ENCODE measurements around the gene PAK6. TPM values are rescaled to one million over a fixed set of nuclear protein-coding genes. Genes with fewer than 3 reads are reported as not detected.

Gene PAK6
- total and polyA plus RNA-seq, 9 of the 15 experiments (the other 6 are each of a cell fraction or from before 2014, with no cell fraction given), result 0.03 to 0.74 (median 0.16) TPM; not detected in 2

GRCh38 chr15:40306908-40307307 is 68.0 kb downstream of the PAK6 start:
- Histone ChIP-seq H3K4me1 (replicated peaks in 1 of 2; ENCODE audit: control insufficient read depth in 2 of 2, insufficient read depth in 2 of 2, low read length in 2 of 2) (peaks cover 27 to 42% of the 10 kb centered on the region in 2 experiments), H3K27me3 (ENCODE audit: control insufficient read depth in 2 of 2, insufficient read depth in 2 of 2, low read length in 2 of 2) (peaks cover 0 to 8% of the 10 kb centered on the region in 2 experiments; a peak in 2 of 5 replicates), H3K9me3 (replicated peaks; ENCODE audit: control insufficient read depth, insufficient read depth, low read depth, low read length) (no peaks in the 10 kb centered on the region), H3K9me1 (ENCODE audit: control insufficient read depth, insufficient read depth, low read length) (no peaks in the 10 kb centered on the region), H4K20me1 (replicated peaks; ENCODE audit: control insufficient read depth, insufficient read depth, low read length) (no peaks in the 10 kb centered on the region), H3K36me3 (ENCODE audit: control insufficient read depth, insufficient read depth, low read length) (no peaks in the 10 kb centered on the region), H3K27ac (ENCODE audit: extremely low read depth, low read depth, low read length) (no peak overlapping the region), H3K79me2 (ENCODE audit: control insufficient read depth, insufficient read depth, low read length) (no peaks in the 10 kb centered on the region), H3K9ac (ENCODE audit: insufficient read depth in 1 of 2, low read depth in 2 of 2, low read length in 2 of 2) (peak overlapping the region in 1 of 2 experiments; percentile 40; a peak in 1 of 4 replicates), H3K4me3 (no peak overlapping the region), H2AFZ (ENCODE audit: low read depth, low read length) (peak overlapping the region; percentile 20; the same call in 1 of the 2 replicates), H3K4me2 (ENCODE audit: insufficient read depth, low read length) (no peak overlapping the region)
- intact Hi-C loops (cut with micrococcal nuclease) (no loop called here), in situ Hi-C loops (cut with MboI) (no loop called here)
- TF ChIP-seq NCOA4 (IDR thresholded peaks at IDR 0.05; ENCODE audit: partially characterized antibody), result no peak
- no peak for TF ChIP-seq NR4A1 (CRISPR knock-in tag; IDR thresholded peaks at IDR 0.05)
- no peak for TF ChIP-seq NR4A1 (tag; IDR thresholded peaks at IDR 0.05)
- no peak for TF ChIP-seq E2F1 (CRISPR knock-in tag; IDR thresholded peaks at IDR 0.05)
- no peak for TF ChIP-seq FOXO4 (CRISPR knock-in tag; IDR thresholded peaks at IDR 0.05)
- TF ChIP-seq SRSF9 (IDR thresholded peaks at IDR 0.05; ENCODE audit: borderline replicate concordance, low read depth, low read length), result no peak
- TF ChIP-seq DIDO1 (tag; IDR thresholded peaks at IDR 0.05; ENCODE audit: low read depth), result no peak
- no peak for TF ChIP-seq MEIS2 (IDR thresholded peaks at IDR 0.05; ENCODE audit: partially characterized antibody)
- TF ChIP-seq ZNF586 (CRISPR knock-in tag; conservative IDR thresholded peaks at IDR 0.05), result no peak
- TF ChIP-seq, protein P1, sequence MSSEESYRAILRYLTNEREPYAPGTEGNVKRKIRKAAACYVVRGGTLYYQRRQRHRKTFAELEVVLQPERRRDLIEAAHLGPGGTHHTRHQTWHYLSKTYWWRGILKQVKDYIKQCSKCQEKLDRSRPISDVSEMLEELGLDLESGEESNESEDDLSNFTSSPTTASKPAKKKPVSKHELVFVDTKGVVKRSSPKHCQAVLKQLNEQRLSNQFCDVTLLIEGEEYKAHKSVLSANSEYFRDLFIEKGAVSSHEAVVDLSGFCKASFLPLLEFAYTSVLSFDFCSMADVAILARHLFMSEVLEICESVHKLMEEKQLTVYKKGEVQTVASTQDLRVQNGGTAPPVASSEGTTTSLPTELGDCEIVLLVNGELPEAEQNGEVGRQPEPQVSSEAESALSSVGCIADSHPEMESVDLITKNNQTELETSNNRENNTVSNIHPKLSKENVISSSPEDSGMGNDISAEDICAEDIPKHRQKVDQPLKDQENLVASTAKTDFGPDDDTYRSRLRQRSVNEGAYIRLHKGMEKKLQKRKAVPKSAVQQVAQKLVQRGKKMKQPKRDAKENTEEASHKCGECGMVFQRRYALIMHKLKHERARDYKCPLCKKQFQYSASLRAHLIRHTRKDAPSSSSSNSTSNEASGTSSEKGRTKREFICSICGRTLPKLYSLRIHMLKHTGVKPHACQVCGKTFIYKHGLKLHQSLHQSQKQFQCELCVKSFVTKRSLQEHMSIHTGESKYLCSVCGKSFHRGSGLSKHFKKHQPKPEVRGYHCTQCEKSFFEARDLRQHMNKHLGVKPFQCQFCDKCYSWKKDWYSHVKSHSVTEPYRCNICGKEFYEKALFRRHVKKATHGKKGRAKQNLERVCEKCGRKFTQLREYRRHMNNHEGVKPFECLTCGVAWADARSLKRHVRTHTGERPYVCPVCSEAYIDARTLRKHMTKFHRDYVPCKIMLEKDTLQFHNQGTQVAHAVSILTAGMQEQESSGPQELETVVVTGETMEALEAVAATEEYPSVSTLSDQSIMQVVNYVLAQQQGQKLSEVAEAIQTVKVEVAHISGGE (CRISPR knock-in tag; IDR thresholded peaks at IDR 0.05), result no peak
- no peak for TF ChIP-seq ZNF280B (CRISPR knock-in tag; IDR thresholded peaks at IDR 0.05)
- DNase-seq (ENCODE audit: extremely low read depth in 1 of 4, low spot score in 3 of 4) (no peak), FAIRE-seq (no peak), ATAC-seq (no peak)
- POLR2A ChIA-PET, result interaction anchor here (0.6 to 1.8 kb wide), 3 partner anchors 26 to 525 kb away, joined by 3 to 4 read pairs (median 4); no protein-coding TSS in a partner anchor
- 54% methylated on average over 7 of the region's 7 CpGs for WGBS (ENCODE audit: insufficient coverage, low coverage, missing lambda C conversion rate)
- no TSS peak for BruUV-seq (replicated peaks)
- CTCF ChIA-PET (ENCODE audit: low intra/inter-chr PET ratio), result interaction anchor here (5.2 kb wide), 1 partner anchor 26 kb away, joined by 87 read pairs; the partner anchor contains the start of gene ANKRD63

All from K562 (cell line).